Mesangial cell (primary cell): ENCODE data around the gene TET3. TPM values are rescaled to one million over a fixed set of nuclear protein-coding genes. Genes with fewer than 3 reads are reported as not detected.

Source experiments
- total RNA-seq: library from RNA; depleted of rRNA; stranded (reverse); fragments of >200 nt; gene quantifications from 2 replicates; pipeline ENCODE4 v1.2.3, GENCODE V29; 2015

Gene TET3
- 5.9 and 8.2 TPM in 2 replicates for total RNA-seq

GRCh38 chr2:73984203-73984921 lies at the start of gene TET3:
Gene TET3, plus strand, starts transcription at chr2:73984910. Its CDS starts 1,494 bp downstream, at chr2:73986404.

Other genes starting within 250 kb of the TET3 start
- gene TPRKB, start 247.6 kb upstream of the TET3 start, total RNA-seq: 5.6 and 41.1 TPM in 2 replicates
- gene DUSP11, start 204.8 kb upstream of the TET3 start, total RNA-seq: 14.0 and 14.8 TPM in 2 replicates
- gene C2orf78, start 200.7 kb upstream of the TET3 start, total RNA-seq: not detected in 2 replicates
- 24.0 and 28.8 TPM in 2 replicates for gene STAMBP, start 155.9 kb upstream of the TET3 start, total RNA-seq
- 1.8 and 8.6 TPM in 2 replicates for gene ACTG2, start 91.9 kb upstream of the TET3 start, total RNA-seq
- 68.8 and 73.3 TPM in 2 replicates for gene DGUOK, start 58.0 kb upstream of the TET3 start, total RNA-seq
- gene BOLA3, start 163.0 kb downstream of the TET3 start, total RNA-seq: 38.4 and 75.8 TPM in 2 replicates
- gene MOB1A, start 194.0 kb downstream of the TET3 start, total RNA-seq: 81.0 and 96.0 TPM in 2 replicates
- gene MTHFD2, start 213.7 kb downstream of the TET3 start, total RNA-seq: 65.7 and 112 TPM in 2 replicates